Uterus (tissue), 2 donors: ENCODE data around the gene ARFGEF3.

Experiments used
- CTCF ChIP-seq, 4 experiments: fragments of 200-600 bp in 2 of 4; fragments of 450-650 bp in 2 of 4; sonication (generic) in 2 of 4; IDR thresholded peaks; one replicate each; pipeline ENCODE4 v1.5.1; 2016 to 2019; ENCODE audit warnings: antibody characterized with exemption in 4 of 4, mild to moderate bottlenecking in 2 of 4, moderate library complexity in 1 of 4
- POLR2A ChIP-seq, 2 donors: fragments of 450-650 bp; IDR thresholded peaks; one replicate each; pipeline ENCODE4 v1.6.1; 2016; ENCODE audit warnings: antibody characterized with exemption in 2 of 2, mild to moderate bottlenecking in 1 of 2, moderate library complexity in 1 of 2

- TF ChIP-seq CTCF (IDR thresholded peaks at IDR 0.05), result no peak
- TF ChIP-seq POLR2A (IDR thresholded peaks at IDR 0.05), result no peak
Observed at GRCh38 chr6:138261116-138261780, 99.5 kb downstream of the ARFGEF3 start.
